ENCODE results near the gene KIF26B. TPM values are rescaled to one million over a fixed set of nuclear protein-coding genes. Genes with fewer than 3 reads are reported as not detected.

KIF26B gene
- total RNA-seq, 1 experiment from 2014 or later = 1.6 TPM

DNA sequence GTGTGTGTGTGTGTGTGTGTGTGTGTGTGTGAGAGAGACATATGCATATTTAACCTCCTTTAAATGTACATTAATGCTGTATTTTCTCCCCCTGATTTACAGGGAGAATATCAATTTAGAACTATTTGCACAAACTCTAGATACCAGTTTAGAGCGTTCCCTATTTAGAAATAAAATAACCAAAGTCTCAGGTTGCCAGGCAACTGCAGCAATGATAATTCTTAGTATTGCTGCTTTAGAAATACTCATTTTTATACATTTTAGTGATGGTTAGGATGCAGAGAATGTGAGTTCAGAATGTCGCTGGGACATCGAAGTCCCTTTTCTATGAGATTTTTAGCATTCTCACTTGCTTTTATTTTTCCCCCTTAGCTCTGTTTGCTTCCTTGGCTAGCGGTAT, 497.3 kb downstream of the KIF26B start:
- BruUV-seq (replicated peaks) = no TSS peak
- CTCF ChIA-PET = no interaction called here
- H3K27me3 Mint-ChIP-seq (ENCODE audit: insufficient read depth, unreplicated experiment) = no peaks in the 10 kb centered on the region
- no peaks in the 10 kb centered on the region for H3K9me3 Mint-ChIP-seq (ENCODE audit: unreplicated experiment)
- H3K4me1 Mint-ChIP-seq (ENCODE audit: insufficient read depth, unreplicated experiment) = no peaks in the 10 kb centered on the region
- POLR2A ChIA-PET = no interaction called here
- intact Hi-C loops (cut with micrococcal nuclease) = no loop called here
- H3K36me3 Mint-ChIP-seq (ENCODE audit: insufficient read depth, unreplicated experiment) = no peaks in the 10 kb centered on the region
- no peak for DNase-seq (ENCODE audit: unreplicated experiment)
- TF ChIP-seq CTCF (IDR thresholded peaks at IDR 0.05; ENCODE audit: unreplicated experiment) = no peak
- H3K27ac Mint-ChIP-seq (ENCODE audit: low read depth, unreplicated experiment) = no peak overlapping the region
- H3K4me3 Mint-ChIP-seq (ENCODE audit: unreplicated experiment) = no peak overlapping the region

DNA sequence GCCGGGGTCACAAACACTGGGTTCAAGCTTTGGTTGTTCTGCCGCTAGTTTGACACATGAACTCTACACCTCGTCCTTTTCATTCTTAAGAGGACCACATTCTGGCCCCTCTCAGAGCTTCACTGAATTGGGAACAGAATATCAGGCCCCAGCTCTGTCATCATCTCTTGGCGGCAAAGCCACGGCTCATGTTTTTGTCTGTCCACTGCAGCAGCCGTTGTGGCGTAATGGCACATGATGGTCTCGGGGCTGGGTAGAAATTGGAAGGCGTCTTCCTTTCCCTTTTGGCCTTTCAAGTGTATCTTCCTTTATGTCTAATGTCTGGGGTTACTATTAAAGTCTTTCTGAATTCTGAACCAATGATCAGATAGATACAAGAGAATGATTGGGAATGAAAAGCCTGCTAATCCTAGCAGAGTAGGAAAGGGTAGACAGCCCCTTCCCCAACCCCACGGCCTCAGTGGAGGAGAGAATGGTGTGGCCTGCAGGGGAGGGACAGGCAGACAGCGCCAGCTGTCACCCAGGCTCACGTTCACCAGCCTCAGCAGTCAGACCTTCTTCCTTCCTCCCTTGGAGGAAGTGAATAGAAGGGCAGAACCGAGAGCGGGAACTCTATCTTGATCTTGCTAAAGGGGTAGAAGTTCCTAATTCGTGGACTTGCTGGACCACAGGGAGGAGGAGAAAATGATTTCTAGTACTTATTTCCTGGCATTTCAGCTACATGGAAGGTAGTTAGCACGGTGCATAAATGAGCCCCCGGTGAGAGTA, 498.1 kb downstream of the KIF26B start:
- no peaks in the 10 kb centered on the region for H3K9me3 Mint-ChIP-seq (ENCODE audit: unreplicated experiment)
- no peaks in the 10 kb centered on the region for H3K36me3 Mint-ChIP-seq (ENCODE audit: insufficient read depth, unreplicated experiment)
- H3K27ac Mint-ChIP-seq (ENCODE audit: low read depth, unreplicated experiment) = no peak overlapping the region
- no peaks in the 10 kb centered on the region for H3K27me3 Mint-ChIP-seq (ENCODE audit: insufficient read depth, unreplicated experiment)
- ChIA-PET POLR2A (no interaction called here), CTCF (interaction anchor here (1.0 to 1.5 kb wide), 2 partner anchors 26 to 496 kb away, joined by 5 to 6 read pairs; no protein-coding TSS in a partner anchor)
- BruUV-seq (replicated peaks) = no TSS peak
- no peak for TF ChIP-seq CTCF (IDR thresholded peaks at IDR 0.05; ENCODE audit: unreplicated experiment)
- intact Hi-C loops (cut with micrococcal nuclease) = no loop called here
- no peaks in the 10 kb centered on the region for H3K4me1 Mint-ChIP-seq (ENCODE audit: insufficient read depth, unreplicated experiment)
- no peak for DNase-seq (ENCODE audit: unreplicated experiment)
- H3K4me3 Mint-ChIP-seq (ENCODE audit: unreplicated experiment) = no peak overlapping the region

DNA sequence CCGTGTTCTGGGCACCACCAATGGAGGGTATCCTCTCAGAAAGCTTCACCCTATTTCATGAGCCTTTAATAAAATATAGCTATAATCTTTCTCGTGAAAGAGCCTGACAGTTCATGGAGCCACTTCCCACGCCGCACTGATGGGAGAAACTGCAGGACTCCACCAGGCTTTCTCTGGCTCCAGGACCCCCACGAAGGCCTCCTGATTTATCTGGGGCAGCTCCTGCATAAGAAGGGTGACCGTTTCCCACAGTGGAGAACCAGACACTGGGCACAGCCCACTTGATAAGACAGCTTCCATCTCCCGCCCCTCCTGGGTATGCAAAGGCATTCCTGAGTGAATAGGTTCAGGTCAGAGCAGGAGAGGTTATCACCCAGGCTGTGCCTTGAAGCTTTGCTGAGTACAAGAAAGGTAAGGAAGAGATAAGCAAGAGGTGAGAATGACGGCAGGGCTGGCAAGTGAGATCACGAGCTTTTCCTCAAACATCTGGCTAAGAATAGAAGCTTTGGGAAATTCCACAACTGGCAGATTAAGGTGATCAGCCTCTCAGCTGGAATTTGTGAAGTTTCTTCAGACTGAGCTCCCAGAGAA, 499.8 kb downstream of the KIF26B start:
- POLR2A ChIA-PET = no interaction called here
- Mint-ChIP-seq H3K4me3 (ENCODE audit: unreplicated experiment) (no peak overlapping the region), H3K36me3 (ENCODE audit: insufficient read depth, unreplicated experiment) (no peaks in the 10 kb centered on the region), H3K27ac (ENCODE audit: low read depth, unreplicated experiment) (no peak overlapping the region), H3K9me3 (ENCODE audit: unreplicated experiment) (no peaks in the 10 kb centered on the region), H3K27me3 (ENCODE audit: insufficient read depth, unreplicated experiment) (no peaks in the 10 kb centered on the region), H3K4me1 (ENCODE audit: insufficient read depth, unreplicated experiment) (no peaks in the 10 kb centered on the region)
- DNase-seq (ENCODE audit: unreplicated experiment) = no peak
- intact Hi-C loops (cut with micrococcal nuclease) = no loop called here
- TF ChIP-seq CTCF (IDR thresholded peaks at IDR 0.05; ENCODE audit: unreplicated experiment) = no peak
- CTCF ChIA-PET = interaction anchor here (0.5 to 1.5 kb wide), 4 partner anchors 468 to 626 kb away, joined by 3 to 5 read pairs (median 3); no protein-coding TSS in a partner anchor
- BruUV-seq (replicated peaks) = no TSS peak

GRCh38 chr1:245656189-245656717, 501.5 kb downstream of the KIF26B start:
- no peak for TF ChIP-seq CTCF (IDR thresholded peaks at IDR 0.05; ENCODE audit: unreplicated experiment)
- intact Hi-C loops (cut with micrococcal nuclease) = no loop called here
- Mint-ChIP-seq H3K27ac (ENCODE audit: low read depth, unreplicated experiment) (no peak overlapping the region), H3K4me1 (ENCODE audit: insufficient read depth, unreplicated experiment) (no peaks in the 10 kb centered on the region), H3K4me3 (ENCODE audit: unreplicated experiment) (no peak overlapping the region), H3K36me3 (ENCODE audit: insufficient read depth, unreplicated experiment) (no peaks in the 10 kb centered on the region), H3K27me3 (ENCODE audit: insufficient read depth, unreplicated experiment) (no peaks in the 10 kb centered on the region), H3K9me3 (ENCODE audit: unreplicated experiment) (no peaks in the 10 kb centered on the region)
- CTCF ChIA-PET = interaction anchor here (0.6 to 0.7 kb wide), 5 partner anchors 101 to 378 kb away, joined by 3 to 4 read pairs (median 3); no protein-coding TSS in a partner anchor
- POLR2A ChIA-PET = no interaction called here
- BruUV-seq (replicated peaks) = no TSS peak
- no peak for DNase-seq (ENCODE audit: unreplicated experiment)
